GM18951 (cell line): ENCODE data around the gene POU3F1.

ENCODE experiments used
- POLR2A ChIP-seq: IDR thresholded peaks from 4 replicates; pipeline ENCODE4 v1.6.1; 2011; ENCODE audit warnings: mild to moderate bottlenecking; ENCODE audit not compliant: insufficient read length, insufficient read depth; ENCODE audit errors: extremely low read depth
- in situ Hi-C: fragments of 300-500 bp; cut with MboI; formaldehyde crosslinking; loops from one replicate; pipeline ENCODE4 v1.12.0; 2022; ENCODE audit warnings: low sequenced_read_pairs, mixed read lengths, inconsistent platforms; ENCODE audit not compliant: unreplicated experiment

POU3F1 gene

GRCh38 chr1:38062361-38063288 lies 16.0 kb upstream of the POU3F1 start:
- TF ChIP-seq POLR2A = no peak
- in situ Hi-C loops = no loop called here

GRCh38 chr1:38061883-38062328 lies 15.3 kb upstream of the POU3F1 start:
- in situ Hi-C loops = no loop called here

GRCh38 chr1:38061290-38061689 lies 14.7 kb upstream of the POU3F1 start:
- in situ Hi-C loops = no loop called here

More at GRCh38 chr1:38061883-38062328, 15.3 kb upstream of the POU3F1 start:
- TF ChIP-seq POLR2A = no peak

GRCh38 chr1:38060498-38060897 lies 13.9 kb upstream of the POU3F1 start:
- in situ Hi-C loops = no loop called here

More at GRCh38 chr1:38061290-38061689, 14.7 kb upstream of the POU3F1 start:
- no peak for TF ChIP-seq POLR2A

GRCh38 chr1:38059635-38060250 lies 13.2 kb upstream of the POU3F1 start:
- no peak for TF ChIP-seq POLR2A
- in situ Hi-C loops = no loop called here

More at GRCh38 chr1:38060498-38060897, 13.9 kb upstream of the POU3F1 start:
- TF ChIP-seq POLR2A = no peak

- no peak for TF ChIP-seq POLR2A
- in situ Hi-C loops = no loop called here
Measured at GRCh38 chr1:38055965-38056364, 9.4 kb upstream of the POU3F1 start.

- no peak for TF ChIP-seq POLR2A
- in situ Hi-C loops = no loop called here
Measured at GRCh38 chr1:38055398-38055797, 8.8 kb upstream of the POU3F1 start.

- in situ Hi-C loops = no loop called here
- no peak for TF ChIP-seq POLR2A
Measured at GRCh38 chr1:38053416-38054091, 7.0 kb upstream of the POU3F1 start.

- in situ Hi-C loops = no loop called here
- TF ChIP-seq POLR2A = peak; percentile 57
Measured at GRCh38 chr1:38052750-38053415, 6.3 kb upstream of the POU3F1 start.

- TF ChIP-seq POLR2A = no peak
Measured at GRCh38 chr1:38051079-38051543, 4.5 kb upstream of the POU3F1 start.

GRCh38 chr1:38050397-38051078 lies 3.9 kb upstream of the POU3F1 start:
- in situ Hi-C loops = no loop called here
- no peak for TF ChIP-seq POLR2A

More at GRCh38 chr1:38051079-38051543, 4.5 kb upstream of the POU3F1 start:
- in situ Hi-C loops = no loop called here

- TF ChIP-seq POLR2A = no peak
- in situ Hi-C loops = loop anchor here (25.0 kb wide), 1 partner anchor 540 kb away; no protein-coding TSS in a partner anchor
Measured at GRCh38 chr1:38047603-38048141, 1.1 kb upstream of the POU3F1 start.
